T-helper 1 cell treated with Interleukin-12 subunit alpha and Interleukin-12 subunit beta and Interleukin-4 antibody, amounts not matched to agents 30 μg/mL and 1 μg/mL, for 36 hours (primary cell): ENCODE results near the gene NKAIN1.
"Not testable (repeated sequence)": the region's sequence is repeated elsewhere in the genome, so short reads cannot be mapped to it uniquely, and the experiment has no call there.

Experiments
- H3K27ac Mint-ChIP-seq: one replicate; pipeline ENCODE4 v1.8.0; 2021; ENCODE audit warnings: mild to moderate bottlenecking, mixed read lengths
- H3K27me3 Mint-ChIP-seq: one replicate; pipeline ENCODE4 v1.8.0; 2021; ENCODE audit warnings: low read depth, mixed read lengths
- H3K36me3 Mint-ChIP-seq: one replicate; pipeline ENCODE4 v1.8.0; 2021; ENCODE audit warnings: low read depth, mixed read lengths
- H3K4me1 Mint-ChIP-seq: one replicate; pipeline ENCODE4 v1.8.0; 2021; ENCODE audit warnings: low read depth, mixed read lengths
- H3K4me3 Mint-ChIP-seq: one replicate; pipeline ENCODE4 v1.8.0; 2021; ENCODE audit warnings: mild to moderate bottlenecking, moderate library complexity, mixed read lengths
- H3K9me3 Mint-ChIP-seq: one replicate; pipeline ENCODE4 v1.8.0; 2021; ENCODE audit warnings: mixed read lengths

The NKAIN1 gene

GRCh38 chr1:31239653-31240241 is at the start of gene NKAIN1:
Gene NKAIN1, minus strand, starts transcription at chr1:31239887. Its CDS starts 340 bp downstream, at chr1:31239547.
- H3K27me3 Mint-ChIP-seq = peaks cover 60% of the 10 kb centered on the region
- H3K4me3 Mint-ChIP-seq = peak within 1 kb of the TSS; percentile 52
- H3K36me3 Mint-ChIP-seq = peaks cover 2% of the 10 kb centered on the region
- H3K9me3 Mint-ChIP-seq = no peaks in the 10 kb centered on the region
- no peak within 1 kb of the TSS for H3K27ac Mint-ChIP-seq
- peaks cover 12% of the 10 kb centered on the region for H3K4me1 Mint-ChIP-seq

- H3K9me3 Mint-ChIP-seq = no peaks in the 10 kb centered on the region
- H3K36me3 Mint-ChIP-seq = peaks cover 31% of the 10 kb centered on the region
- peaks cover 10% of the 10 kb centered on the region for H3K4me1 Mint-ChIP-seq
- no peaks in the 10 kb centered on the region for H3K27me3 Mint-ChIP-seq
- no peak overlapping the region for H3K4me3 Mint-ChIP-seq
- H3K27ac Mint-ChIP-seq = no peak overlapping the region
Measured at GRCh38 chr1:31289021-31289420, 49.3 kb upstream of the NKAIN1 start.

- H3K27me3 Mint-ChIP-seq, H3K4me3 Mint-ChIP-seq, H3K4me1 Mint-ChIP-seq, H3K27ac Mint-ChIP-seq, H3K9me3 Mint-ChIP-seq: not testable (repeated sequence)
- H3K36me3 Mint-ChIP-seq = peaks cover 28% of the 10 kb centered on the region
Measured at GRCh38 chr1:31287791-31288190, 48.1 kb upstream of the NKAIN1 start.

- H3K9me3 Mint-ChIP-seq, H3K27ac Mint-ChIP-seq, H3K27me3 Mint-ChIP-seq, H3K4me3 Mint-ChIP-seq, H3K4me1 Mint-ChIP-seq: not testable (repeated sequence)
- peaks cover 32% of the 10 kb centered on the region for H3K36me3 Mint-ChIP-seq
Measured at GRCh38 chr1:31282426-31282825, 42.7 kb upstream of the NKAIN1 start.

GRCh38 chr1:31273619-31274018 is 33.9 kb upstream of the NKAIN1 start:
- Mint-ChIP-seq H3K4me3 (no peak overlapping the region), H3K4me1 (peaks cover 5% of the 10 kb centered on the region), H3K27me3 (no peaks in the 10 kb centered on the region), H3K27ac (no peak overlapping the region), H3K9me3 (no peaks in the 10 kb centered on the region), H3K36me3 (peaks cover 40% of the 10 kb centered on the region)

- Mint-ChIP-seq H3K9me3 (no peaks in the 10 kb centered on the region), H3K4me1 (peaks cover 5% of the 10 kb centered on the region), H3K27ac (no peak overlapping the region), H3K27me3 (no peaks in the 10 kb centered on the region), H3K36me3 (peaks cover 38% of the 10 kb centered on the region), H3K4me3 (no peak overlapping the region)
Measured at GRCh38 chr1:31272369-31272768, 32.7 kb upstream of the NKAIN1 start.

- H3K4me1 Mint-ChIP-seq = no peaks in the 10 kb centered on the region
- no peaks in the 10 kb centered on the region for H3K9me3 Mint-ChIP-seq
- no peak overlapping the region for H3K4me3 Mint-ChIP-seq
- H3K27me3 Mint-ChIP-seq = no peaks in the 10 kb centered on the region
- H3K36me3 Mint-ChIP-seq = peaks cover 43% of the 10 kb centered on the region
- no peak overlapping the region for H3K27ac Mint-ChIP-seq
Measured at GRCh38 chr1:31266547-31266946, 26.9 kb upstream of the NKAIN1 start.

- Mint-ChIP-seq H3K4me1 (no peaks in the 10 kb centered on the region), H3K4me3 (no peak overlapping the region), H3K36me3 (peaks cover 41% of the 10 kb centered on the region), H3K27me3 (no peaks in the 10 kb centered on the region), H3K9me3 (no peaks in the 10 kb centered on the region), H3K27ac (no peak overlapping the region)
Measured at GRCh38 chr1:31264790-31265386, 25.2 kb upstream of the NKAIN1 start.

- Mint-ChIP-seq H3K27me3 (no peaks in the 10 kb centered on the region), H3K9me3 (no peaks in the 10 kb centered on the region), H3K4me3 (no peak overlapping the region), H3K4me1 (no peaks in the 10 kb centered on the region), H3K36me3 (peaks cover 43% of the 10 kb centered on the region), H3K27ac (no peak overlapping the region)
Measured at GRCh38 chr1:31263408-31263807, 23.7 kb upstream of the NKAIN1 start.

- H3K4me1 Mint-ChIP-seq, H3K9me3 Mint-ChIP-seq, H3K27me3 Mint-ChIP-seq, H3K27ac Mint-ChIP-seq, H3K4me3 Mint-ChIP-seq: not testable (repeated sequence)
- H3K36me3 Mint-ChIP-seq = peaks cover 47% of the 10 kb centered on the region
Measured at GRCh38 chr1:31262393-31262792, 22.7 kb upstream of the NKAIN1 start.

- Mint-ChIP-seq H3K27me3 (no peaks in the 10 kb centered on the region), H3K27ac (no peak overlapping the region), H3K36me3 (peaks cover 44% of the 10 kb centered on the region), H3K4me3 (no peak overlapping the region), H3K9me3 (no peaks in the 10 kb centered on the region), H3K4me1 (no peaks in the 10 kb centered on the region)
Measured at GRCh38 chr1:31261916-31262315, 22.2 kb upstream of the NKAIN1 start.

- Mint-ChIP-seq H3K36me3 (peaks cover 29% of the 10 kb centered on the region), H3K27me3 (no peaks in the 10 kb centered on the region), H3K9me3 (no peaks in the 10 kb centered on the region), H3K4me1 (no peaks in the 10 kb centered on the region), H3K4me3 (no peak overlapping the region), H3K27ac (no peak overlapping the region)
Measured at GRCh38 chr1:31259746-31260145, 20.1 kb upstream of the NKAIN1 start.

GRCh38 chr1:31258581-31258980 is 18.9 kb upstream of the NKAIN1 start:
- H3K4me3 Mint-ChIP-seq = no peak overlapping the region
- H3K9me3 Mint-ChIP-seq = no peaks in the 10 kb centered on the region
- H3K36me3 Mint-ChIP-seq = peaks cover 29% of the 10 kb centered on the region
- no peaks in the 10 kb centered on the region for H3K4me1 Mint-ChIP-seq
- no peak overlapping the region for H3K27ac Mint-ChIP-seq
- H3K27me3 Mint-ChIP-seq = no peaks in the 10 kb centered on the region

GRCh38 chr1:31257213-31257612 is 17.5 kb upstream of the NKAIN1 start:
- H3K4me1 Mint-ChIP-seq = no peaks in the 10 kb centered on the region
- no peak overlapping the region for H3K27ac Mint-ChIP-seq
- no peaks in the 10 kb centered on the region for H3K27me3 Mint-ChIP-seq
- H3K4me3 Mint-ChIP-seq = no peak overlapping the region
- peaks cover 29% of the 10 kb centered on the region for H3K36me3 Mint-ChIP-seq
- H3K9me3 Mint-ChIP-seq = no peaks in the 10 kb centered on the region

- peaks cover 3% of the 10 kb centered on the region for H3K27me3 Mint-ChIP-seq
- H3K36me3 Mint-ChIP-seq = no peaks in the 10 kb centered on the region
- no peak overlapping the region for H3K27ac Mint-ChIP-seq
- H3K4me1 Mint-ChIP-seq = no peaks in the 10 kb centered on the region
- H3K9me3 Mint-ChIP-seq = no peaks in the 10 kb centered on the region
- H3K4me3 Mint-ChIP-seq = no peak overlapping the region
Measured at GRCh38 chr1:31249854-31250253, 10.2 kb upstream of the NKAIN1 start.

- H3K36me3 Mint-ChIP-seq = no peaks in the 10 kb centered on the region
- H3K4me1 Mint-ChIP-seq = no peaks in the 10 kb centered on the region
- no peaks in the 10 kb centered on the region for H3K9me3 Mint-ChIP-seq
- peaks cover 4% of the 10 kb centered on the region for H3K27me3 Mint-ChIP-seq
- H3K27ac Mint-ChIP-seq = no peak overlapping the region
- H3K4me3 Mint-ChIP-seq = no peak overlapping the region
Measured at GRCh38 chr1:31248276-31248675, 8.6 kb upstream of the NKAIN1 start.
